Upper lobe of right lung (tissue), 1 donor: ENCODE measurements around the gene ST8SIA5. TPM values are rescaled to one million over a fixed set of nuclear protein-coding genes. Genes with fewer than 3 reads are reported as not detected.

ENCODE experiments used
- ATAC-seq: fragments of 200-7000 bp; cut with Tn5 transposase; one replicate; pipeline ENCODE4 v1.9.1; 2020; ENCODE audit warnings: mild to moderate bottlenecking, moderate library complexity
- DNase-seq: peaks from one replicate; pipeline ENCODE4 v3.0.0-alpha.2; 2020
- H3K27ac ChIP-seq: fragments of 200-600 bp; one replicate; pipeline ENCODE4 v1.8.0; 2022
- H3K27me3 ChIP-seq: fragments of 200-600 bp; one replicate; pipeline ENCODE4 v1.8.0; 2022; ENCODE audit warnings: mild to moderate bottlenecking
- H3K36me3 ChIP-seq: fragments of 200-600 bp; one replicate; pipeline ENCODE4 v1.8.0; 2022
- H3K4me1 ChIP-seq: fragments of 200-600 bp; one replicate; pipeline ENCODE4 v1.8.0; 2022
- H3K4me3 ChIP-seq: fragments of 200-600 bp; one replicate; pipeline ENCODE4 v1.8.0; 2022; ENCODE audit warnings: mild to moderate bottlenecking
- H3K9me3 ChIP-seq: fragments of 200-600 bp; one replicate; pipeline ENCODE4 v1.8.0; 2022
- intact Hi-C: fragments of 100-400 bp; cut with DNase I; formaldehyde crosslinking; loops from one replicate; pipeline ENCODE4 v1.11.0; 2022
- total RNA-seq: library from RNA; stranded (reverse); fragmentation: NEBNext Ultra II Directional; extraction: Animal tissue kit (Norgen Biotek cat#: 25700); gene quantifications from one replicate; pipeline ENCODE4 v1.2.1, GENCODE V29; 2021
- TF ChIP-seq, protein P1 (sequence below): fragments of 200-600 bp; IDR thresholded peaks from one replicate; pipeline ENCODE4 v1.8.0; 2022; ENCODE audit warnings: antibody characterized with exemption
- donor health status: DM: no; HTN: yes; CAD: no; lungs with severe emphysema.

The ST8SIA5 gene
- total RNA-seq, 1 donor from 2014 or later: not detected

DNA sequence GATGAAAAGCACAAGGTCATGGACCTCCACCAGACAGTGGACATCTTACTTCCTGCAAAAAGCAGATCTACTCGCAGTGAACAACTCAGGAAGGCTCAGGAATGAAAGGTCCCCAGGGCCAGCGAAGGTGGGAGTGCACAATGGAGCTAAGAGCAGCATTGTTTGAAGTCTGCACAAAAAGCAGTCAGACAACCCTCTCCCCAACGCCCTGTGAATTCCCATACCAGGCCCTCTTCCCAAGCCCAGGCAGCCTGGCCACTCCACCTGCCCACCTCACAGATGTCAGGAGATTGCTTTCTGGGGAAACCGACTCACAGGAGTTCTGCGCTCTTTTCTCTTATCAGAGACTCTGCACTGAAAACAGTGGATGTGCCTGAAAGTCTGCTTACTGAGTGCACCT is 34.8 kb downstream of the ST8SIA5 start:
- H3K4me3 ChIP-seq: no peak overlapping the region
- TF ChIP-seq, protein P1, sequence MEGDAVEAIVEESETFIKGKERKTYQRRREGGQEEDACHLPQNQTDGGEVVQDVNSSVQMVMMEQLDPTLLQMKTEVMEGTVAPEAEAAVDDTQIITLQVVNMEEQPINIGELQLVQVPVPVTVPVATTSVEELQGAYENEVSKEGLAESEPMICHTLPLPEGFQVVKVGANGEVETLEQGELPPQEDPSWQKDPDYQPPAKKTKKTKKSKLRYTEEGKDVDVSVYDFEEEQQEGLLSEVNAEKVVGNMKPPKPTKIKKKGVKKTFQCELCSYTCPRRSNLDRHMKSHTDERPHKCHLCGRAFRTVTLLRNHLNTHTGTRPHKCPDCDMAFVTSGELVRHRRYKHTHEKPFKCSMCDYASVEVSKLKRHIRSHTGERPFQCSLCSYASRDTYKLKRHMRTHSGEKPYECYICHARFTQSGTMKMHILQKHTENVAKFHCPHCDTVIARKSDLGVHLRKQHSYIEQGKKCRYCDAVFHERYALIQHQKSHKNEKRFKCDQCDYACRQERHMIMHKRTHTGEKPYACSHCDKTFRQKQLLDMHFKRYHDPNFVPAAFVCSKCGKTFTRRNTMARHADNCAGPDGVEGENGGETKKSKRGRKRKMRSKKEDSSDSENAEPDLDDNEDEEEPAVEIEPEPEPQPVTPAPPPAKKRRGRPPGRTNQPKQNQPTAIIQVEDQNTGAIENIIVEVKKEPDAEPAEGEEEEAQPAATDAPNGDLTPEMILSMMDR: no peak
- intact Hi-C loops: no loop called here
- H3K36me3 ChIP-seq: no peaks in the 10 kb centered on the region
- H3K27ac ChIP-seq: no peak overlapping the region
- peaks cover 9% of the 10 kb centered on the region for H3K4me1 ChIP-seq
- no peak for DNase-seq
- ATAC-seq: no peak
- no peaks in the 10 kb centered on the region for H3K9me3 ChIP-seq
- no peaks in the 10 kb centered on the region for H3K27me3 ChIP-seq

DNA sequence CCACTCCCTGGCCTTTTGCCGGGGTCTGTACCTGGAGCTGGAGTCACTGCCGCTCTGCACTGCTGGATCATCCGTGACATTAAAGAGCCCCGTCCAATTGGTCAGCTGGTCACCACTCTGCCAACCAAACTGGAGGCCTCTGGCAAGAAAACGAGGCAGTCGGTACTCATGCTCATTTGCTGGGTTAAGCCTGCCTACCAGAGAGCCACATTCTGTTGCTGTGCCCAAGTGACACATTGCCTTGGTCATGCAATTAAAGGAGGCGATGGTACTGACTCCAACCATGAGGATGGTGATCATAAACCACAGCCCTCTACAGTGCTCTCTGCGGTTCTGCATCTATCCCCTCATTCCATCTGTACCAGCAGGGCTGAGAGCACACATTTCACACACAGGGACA is 35.5 kb downstream of the ST8SIA5 start:
- Histone ChIP-seq H3K27me3 (no peaks in the 10 kb centered on the region), H3K9me3 (no peaks in the 10 kb centered on the region), H3K4me3 (no peak overlapping the region), H3K27ac (no peak overlapping the region), H3K4me1 (peaks cover 9% of the 10 kb centered on the region), H3K36me3 (no peaks in the 10 kb centered on the region)
- DNase-seq (no peak), ATAC-seq (peak; percentile 26)
- TF ChIP-seq, protein P1: no peak
- intact Hi-C loops: no loop called here

DNA sequence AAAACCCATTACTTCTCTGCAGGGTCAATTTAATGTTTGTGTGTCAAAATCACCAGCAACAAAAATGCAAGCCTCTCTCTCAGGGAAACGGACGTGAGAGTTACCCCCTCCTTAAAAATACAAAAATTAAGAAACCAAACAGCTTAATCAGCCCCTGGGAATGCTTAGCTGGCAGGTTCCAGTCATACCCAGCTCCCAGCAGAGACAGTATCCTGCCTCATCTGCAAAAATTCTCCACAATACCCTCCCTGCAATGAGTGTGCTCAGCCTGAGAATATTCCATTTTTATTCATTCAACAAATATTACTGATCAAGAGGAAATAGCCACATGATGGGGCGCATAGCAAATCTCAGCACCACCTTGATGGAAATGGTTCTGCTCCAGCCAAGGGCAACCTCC is 36.3 kb downstream of the ST8SIA5 start:
- ATAC-seq (no peak), DNase-seq (no peak)
- no peaks in the 10 kb centered on the region for H3K27me3 ChIP-seq
- H3K27ac ChIP-seq: no peak overlapping the region
- no peaks in the 10 kb centered on the region for H3K36me3 ChIP-seq
- peaks cover 9% of the 10 kb centered on the region for H3K4me1 ChIP-seq
- intact Hi-C loops: no loop called here
- H3K4me3 ChIP-seq: no peak overlapping the region
- H3K9me3 ChIP-seq: no peaks in the 10 kb centered on the region
- TF ChIP-seq, protein P1: no peak

DNA sequence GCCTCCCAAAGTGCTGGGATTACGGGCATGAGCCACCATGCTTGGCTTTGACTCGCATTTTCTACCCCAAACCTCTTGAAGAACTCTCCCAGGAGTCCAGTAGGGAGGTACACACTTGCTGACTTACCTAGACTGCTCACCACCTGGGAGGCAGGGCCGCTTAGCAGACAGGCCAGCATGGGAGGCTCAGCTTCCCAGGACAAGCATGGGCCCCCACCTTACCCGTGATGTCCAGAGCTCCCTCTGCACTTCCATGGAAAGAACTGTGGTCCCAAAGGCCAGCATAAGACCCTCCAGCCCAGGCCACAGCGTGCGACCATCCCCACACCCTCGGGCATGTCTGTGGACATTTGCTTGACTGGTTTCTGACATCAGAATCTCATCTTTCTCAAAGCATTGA is 36.8 kb downstream of the ST8SIA5 start:
- DNase-seq: no peak
- no peak for ATAC-seq
- intact Hi-C loops: no loop called here
- Histone ChIP-seq H3K9me3 (no peaks in the 10 kb centered on the region), H3K27ac (no peak overlapping the region), H3K4me1 (peaks cover 9% of the 10 kb centered on the region), H3K4me3 (no peak overlapping the region), H3K36me3 (no peaks in the 10 kb centered on the region), H3K27me3 (no peaks in the 10 kb centered on the region)
- TF ChIP-seq, protein P1: no peak

GRCh38 chr18:46719388-46719787 is 37.5 kb downstream of the ST8SIA5 start:
- Histone ChIP-seq H3K36me3 (no peaks in the 10 kb centered on the region), H3K4me1 (peaks cover 9% of the 10 kb centered on the region), H3K4me3 (no peak overlapping the region), H3K27me3 (no peaks in the 10 kb centered on the region), H3K27ac (no peak overlapping the region), H3K9me3 (no peaks in the 10 kb centered on the region)
- no peak for DNase-seq
- TF ChIP-seq, protein P1: no peak
- ATAC-seq: no peak
- intact Hi-C loops: no loop called here
